H1 (cell line): ENCODE measurements around the gene TXNDC11. TPM values are rescaled to one million over a fixed set of nuclear protein-coding genes. Genes with fewer than 3 reads are reported as not detected.

Source experiments
- CTCF ChIA-PET: fragments of 300-600 bp; sonication (Branson Sonifier 250); formaldehyde crosslinking; loops from one replicate; lab custom pipeline; 2021; ENCODE audit not compliant: partially characterized antibody; lab: Charles Lee
- POLR2A ChIA-PET: fragments of 300-600 bp; sonication (Branson Sonifier 250); formaldehyde crosslinking; loops from one replicate; lab custom pipeline; 2021; ENCODE audit warnings: inconsistent platforms; ENCODE audit not compliant: partially characterized antibody; lab: Charles Lee
- DNase-seq, 2 experiments: peaks; one replicate each; pipeline versions ENCODE4 v3.0.0 to v3.0.0-alpha.2; 2010 to 2022; ENCODE audit warnings: low spot score in 2 of 2, low read depth in 1 of 2, mixed read lengths in 1 of 2
- FAIRE-seq: peaks from 2 replicates; lab custom pipeline; 2011; peaks lifted over from hg19 to GRCh38; lab: Jason Lieb, UNC
- H2AFZ ChIP-seq: 2 replicates; pipeline ENCODE4 v1.8.1; 2012; ENCODE audit warnings: low read length, inconsistent platforms
- H2AK5ac ChIP-seq: 2 replicates; pipeline ENCODE4 v1.6.1; 2013; ENCODE audit warnings: low read depth, low read length
- H2BK120ac ChIP-seq: replicated peaks from 2 replicates; pipeline ENCODE3; 2013; ENCODE audit warnings: low read depth, low read length, inconsistent platforms
- H2BK12ac ChIP-seq: 2 replicates; pipeline ENCODE4 v1.6.1; 2013; ENCODE audit warnings: low read depth, low read length
- H2BK15ac ChIP-seq: 2 replicates; pipeline ENCODE4 v1.6.1; 2013; ENCODE audit warnings: low read length
- H2BK20ac ChIP-seq: 2 replicates; pipeline ENCODE4 v1.6.1; 2013; ENCODE audit warnings: low read length
- H2BK5ac ChIP-seq: 2 replicates; pipeline ENCODE4 v1.6.1; 2013; ENCODE audit warnings: low read depth, low read length
- H3K14ac ChIP-seq: 2 replicates; pipeline ENCODE4 v1.6.1; 2013; ENCODE audit warnings: inconsistent platforms; ENCODE audit not compliant: insufficient read length
- H3K18ac ChIP-seq: 2 replicates; pipeline ENCODE4 v1.6.1; 2013; ENCODE audit warnings: low read length; ENCODE audit errors: extremely low read depth
- H3K23ac ChIP-seq: 2 replicates; pipeline ENCODE4 v1.6.1; 2013; ENCODE audit warnings: inconsistent platforms; ENCODE audit not compliant: insufficient read length
- H3K23me2 ChIP-seq: 2 replicates; pipeline ENCODE4 v1.6.1; 2013; ENCODE audit warnings: low read depth, low read length
- H3K27ac ChIP-seq: 2 replicates; pipeline ENCODE4 v1.6.1; 2011; ENCODE audit warnings: low read depth, low read length, inconsistent platforms
- H3K27me3 ChIP-seq, 4 experiments: replicated peaks in 1 of 4; 1 replicate in 1 of 4; 2 replicates in 3 of 4; pipeline versions ENCODE4 v1.6.1 to v1.8.1; 2011 to 2013; ENCODE audit warnings: low read length in 3 of 4, mild to moderate bottlenecking in 3 of 4, inconsistent platforms in 2 of 4, mixed read lengths in 2 of 4, moderate library complexity in 1 of 4; ENCODE audit not compliant: control insufficient read depth in 3 of 4, insufficient read depth in 3 of 4; ENCODE audit errors: extremely low read depth in 1 of 4
- H3K36me3 ChIP-seq, 4 experiments: 2 replicates each; pipeline versions ENCODE4 v1.6.1 to v1.8.1; 2011 to 2013; ENCODE audit warnings: mild to moderate bottlenecking in 4 of 4, low read length in 3 of 4, moderate library complexity in 2 of 4, control low read depth in 1 of 4, inconsistent platforms in 1 of 4; ENCODE audit not compliant: insufficient read depth in 4 of 4, control insufficient read depth in 2 of 4
- H3K4ac ChIP-seq: replicated peaks from 2 replicates; pipeline ENCODE3; 2013; ENCODE audit warnings: low read length, low read depth, mixed read lengths, inconsistent platforms; ENCODE audit not compliant: insufficient read length
- H3K4me1 ChIP-seq, 4 experiments: replicated peaks in 1 of 4; 1 replicate in 1 of 4; 2 replicates in 3 of 4; pipeline versions ENCODE4 v1.6.1 to v1.8.1; 2011 to 2013; ENCODE audit warnings: low read length in 3 of 4, inconsistent platforms in 2 of 4, mixed read lengths in 1 of 4; ENCODE audit not compliant: insufficient read depth in 4 of 4, control insufficient read depth in 3 of 4
- H3K4me2 ChIP-seq, 2 experiments: 2 replicates each; pipeline versions ENCODE4 v1.6.1 to v1.8.1; 2011 to 2013; ENCODE audit warnings: low read depth in 2 of 2, low read length in 2 of 2, control low read depth in 1 of 2, inconsistent platforms in 1 of 2, mild to moderate bottlenecking in 1 of 2; ENCODE audit not compliant: insufficient read depth in 1 of 2
- H3K4me3 ChIP-seq, 4 experiments: fragments of 200-600, 300-600 bp in 1 of 4; sonication (generic), shearing (Covaris generic), sonication (Bioruptor Twin) in 1 of 4; 2 replicates each; pipeline versions ENCODE4 v1.5.1 to v1.8.1; 2011 to 2016; ENCODE audit warnings: low read length in 4 of 4, low read depth in 3 of 4, control low read depth in 2 of 4, inconsistent platforms in 2 of 4, mild to moderate bottlenecking in 2 of 4, mixed read lengths in 1 of 4, moderate library complexity in 1 of 4; ENCODE audit not compliant: insufficient read depth in 2 of 4; ENCODE audit errors: extremely low read depth in 1 of 4
- H3K56ac ChIP-seq: replicated peaks from 2 replicates; pipeline ENCODE3; 2013; ENCODE audit warnings: low read depth, mild to moderate bottlenecking, mixed read lengths, low read length, inconsistent platforms; ENCODE audit not compliant: insufficient read length
- H3K79me1 ChIP-seq: 2 replicates; pipeline ENCODE4 v1.6.1; 2013; ENCODE audit warnings: low read depth, low read length, control low read depth
- H3K79me2 ChIP-seq, 2 experiments: 2 replicates each; pipeline versions ENCODE4 v1.6.1 to v1.8.1; 2012 to 2013; ENCODE audit warnings: low read length in 2 of 2, mild to moderate bottlenecking in 2 of 2, inconsistent platforms in 1 of 2; ENCODE audit not compliant: insufficient read depth in 2 of 2, control insufficient read depth in 1 of 2
- H3K9ac ChIP-seq, 4 experiments: replicated peaks in 1 of 4; 1 replicate in 1 of 4; 2 replicates in 3 of 4; pipeline versions ENCODE4 v1.6.1 to v1.8.1; 2011 to 2013; ENCODE audit warnings: low read depth in 3 of 4, low read length in 3 of 4, control low read depth in 2 of 4, mild to moderate bottlenecking in 2 of 4, moderate library complexity in 2 of 4, inconsistent platforms in 1 of 4; ENCODE audit errors: extremely low read depth in 1 of 4
- H3K9me3 ChIP-seq, 2 experiments: 2 replicates each; pipeline versions ENCODE4 v1.6.1 to v1.8.1; 2012 to 2013; ENCODE audit warnings: mild to moderate bottlenecking in 2 of 2, moderate library complexity in 2 of 2, control low read depth in 1 of 2, inconsistent platforms in 1 of 2, low read depth in 1 of 2, low read length in 1 of 2, mixed read lengths in 1 of 2; ENCODE audit not compliant: insufficient read depth in 2 of 2
- H4K20me1 ChIP-seq, 2 experiments: replicated peaks in 1 of 2; 2 replicates each; pipeline versions ENCODE3 to v1.8.1; 2011 to 2013; ENCODE audit warnings: inconsistent platforms in 2 of 2, low read length in 2 of 2, mild to moderate bottlenecking in 1 of 2; ENCODE audit not compliant: insufficient read depth in 2 of 2, control insufficient read depth in 1 of 2
- H4K5ac ChIP-seq: 2 replicates; pipeline ENCODE4 v1.6.1; 2013; ENCODE audit warnings: low read length, low read depth, mixed read lengths, inconsistent platforms; ENCODE audit not compliant: insufficient read length
- H4K8ac ChIP-seq: 2 replicates; pipeline ENCODE4 v1.8.0; 2013; ENCODE audit warnings: mild to moderate bottlenecking, moderate library complexity, low read length, inconsistent platforms; ENCODE audit not compliant: insufficient read depth; ENCODE audit errors: extremely low read depth
- H4K91ac ChIP-seq: replicated peaks from 2 replicates; pipeline ENCODE3; 2013; ENCODE audit warnings: low read length, mixed read lengths, inconsistent platforms; ENCODE audit not compliant: insufficient read length
- ASH2L ChIP-seq: fragments of 200-600, 300-600 bp; sonication (generic); IDR thresholded peaks from one replicate; pipeline ENCODE4 v1.7.1; 2017; ENCODE audit warnings: low read length
- BCL11A ChIP-seq, 2 experiments: IDR thresholded peaks; one replicate each; pipeline ENCODE4 v1.6.1; 2011; ENCODE audit warnings: low read depth in 2 of 2, low read length in 2 of 2, mild to moderate bottlenecking in 2 of 2
- CBX5 ChIP-seq: fragments of 300-800, 300-1000 bp; sonication (generic); IDR thresholded peaks from 2 replicates; pipeline ENCODE4 v1.7.1; 2016; ENCODE audit warnings: antibody characterized with exemption, low read length, low read depth
- E2F6 ChIP-seq: IDR thresholded peaks from 2 replicates; pipeline ENCODE4 v1.6.1; 2012; ENCODE audit warnings: inconsistent platforms
- GABPA ChIP-seq: IDR thresholded peaks from 2 replicates; pipeline ENCODE4 v1.6.1; 2011; ENCODE audit warnings: mild to moderate bottlenecking, low read length, moderate library complexity, borderline replicate concordance; ENCODE audit not compliant: insufficient read depth
- GTF2F1 ChIP-seq: IDR thresholded peaks from 2 replicates; pipeline ENCODE4 v1.6.1; 2012; ENCODE audit warnings: low read depth, low read length, improper control_type of control experiment, borderline replicate concordance
- HDAC6 ChIP-seq: IDR thresholded peaks from one replicate; pipeline ENCODE4 v1.7.1; 2012; ENCODE audit warnings: low read depth, mild to moderate bottlenecking, inconsistent platforms, low read length, moderate library complexity
- KDM1A ChIP-seq: fragments of 200-600, 300-600 bp; sonication (generic); IDR thresholded peaks from 2 replicates; pipeline ENCODE4 v1.7.1; 2016; ENCODE audit warnings: mild to moderate bottlenecking, low read length, borderline replicate concordance
- NANOG ChIP-seq: IDR thresholded peaks from 2 replicates; pipeline ENCODE4 v1.6.1; 2011; ENCODE audit warnings: low read length, low read depth, mild to moderate bottlenecking, inconsistent platforms; ENCODE audit not compliant: insufficient read depth, poor library complexity, severe bottlenecking
- SIRT6 ChIP-seq: IDR thresholded peaks from one replicate; pipeline ENCODE4 v1.7.1; 2012; ENCODE audit warnings: low read length, inconsistent platforms
- SRF ChIP-seq: IDR thresholded peaks from 2 replicates; pipeline ENCODE4 v1.6.1; 2011; ENCODE audit warnings: mild to moderate bottlenecking, low read depth, low read length, moderate library complexity
- TBP ChIP-seq: IDR thresholded peaks from 2 replicates; pipeline ENCODE4 v1.6.1; 2011; ENCODE audit warnings: low read depth, low read length, improper control_type of control experiment
- WGBS, 2 experiments: shearing (Covaris generic) in 1 of 2; methylation state at CpG; one replicate each; pipeline versions ENCODE4 v1.1.6 to v1.1.7; 2013 to 2015; ENCODE audit warnings: low lambda C conversion rate in 2 of 2, mixed read lengths in 2 of 2, inconsistent platforms in 1 of 2, low coverage in 1 of 2, missing lambda C conversion rate in 1 of 2; ENCODE audit not compliant: insufficient replicate concordance in 2 of 2, insufficient coverage in 1 of 2, insufficient read length in 1 of 2; ENCODE audit errors: extremely low coverage in 1 of 2, missing lambda C conversion rate in 1 of 2; 5-methylcytosine and 5-hydroxymethylcytosine counted together
- polyA plus RNA-seq, 7 experiments: library from polyadenylated mRNA; depleted of rRNA in 3 of 7; stranded (reverse) in 5 of 7; unstranded in 2 of 7; fragments of >200 nt in 5 of 7; fragments of 200-250 nt in 2 of 7; gene quantifications; 1 replicate in 5 of 7; 2 replicates in 1 of 7; 4 replicates in 1 of 7; pipeline versions ENCODE4 v1.2.1 to v1.2.3, GENCODE V29; 2011 to 2013; ENCODE audit warnings: missing spikeins in 2 of 7, mixed read lengths in 2 of 7
- total RNA-seq: library from RNA; stranded (reverse); fragmentation: NEBNext Ultra II Directional; extraction: Animal tissue kit (Norgen Biotek cat#: 25700); gene quantifications from 2 replicates; pipeline ENCODE4 v1.2.1, GENCODE V29; 2021

The TXNDC11 gene
- total and polyA plus RNA-seq, 2 of the 8 experiments (the other 6 are each of a cell fraction or from before 2014, with no cell fraction given): 13.5 to 13.8 TPM

- TF ChIP-seq GTF2F1 (no peak), BCL11A (IDR thresholded peaks at IDR 0.05; ENCODE audit: low read depth in 2 of 2, low read length in 2 of 2) (no peak), HDAC6 (no peak), NANOG (no peak), E2F6 (no peak), CBX5 (no peak), SRF (no peak), TBP (no peak), KDM1A (no peak), SIRT6 (no peak), GABPA (no peak), ASH2L (no peak)
- Histone ChIP-seq H3K27me3 (peaks cover 0 to 3% (median 0%) of the 10 kb centered on the region in 4 experiments; a peak in 1 of 7 replicates), H3K9me3 (no peaks in the 10 kb centered on the region), H3K4ac (no peak overlapping the region), H4K5ac (no peak overlapping the region), H2AFZ (no peak overlapping the region), H3K4me3 (no peak overlapping the region), H3K23me2 (no peaks in the 10 kb centered on the region), H3K23ac (no peak overlapping the region), H2BK15ac (no peak overlapping the region), H2BK12ac (peak overlapping the region; percentile 33; the same call in 1 of the 2 replicates), H3K14ac (no peak overlapping the region), H3K18ac (no peak overlapping the region), H2AK5ac (no peak overlapping the region), H2BK120ac (no peak overlapping the region), H4K20me1 (no peaks in the 10 kb centered on the region), H2BK20ac (no peak overlapping the region), H2BK5ac (no peak overlapping the region), H3K79me2 (no peaks in the 10 kb centered on the region), H3K27ac (no peak overlapping the region), H3K79me1 (no peaks in the 10 kb centered on the region), H3K9ac (no peak overlapping the region), H3K4me2 (no peak overlapping the region), H3K4me1 (peaks cover 0 to 19% (median 14%) of the 10 kb centered on the region in 4 experiments; a peak in 6 of 7 replicates), H4K8ac (no peak overlapping the region), H3K56ac (no peak overlapping the region), H4K91ac (no peak overlapping the region), H3K36me3 (no peaks in the 10 kb centered on the region)
- ChIA-PET POLR2A (no interaction called here), CTCF (interaction anchor here (0.7 to 1.4 kb wide), 3 partner anchors 64 to 350 kb away, joined by 3 to 4 read pairs (median 4); no protein-coding TSS in a partner anchor)
- FAIRE-seq (no peak), DNase-seq (no peak)
- WGBS, 2 experiments: 85% methylated on average over 5 of the region's 5 CpGs; no CpG with 5 or more reads in 1 of the 2 experiments
Observed at GRCh38 chr16:11662582-11662981, 80.1 kb downstream of the TXNDC11 start.
